ENCODE measurements around the gene PLA2G4E. TPM values are rescaled to one million over a fixed set of nuclear protein-coding genes. Genes with fewer than 3 reads are reported as not detected.
A peak's percentile ranks its signal among the peaks of the same experiment; 100 is the strongest.

The PLA2G4E gene
- total RNA-seq, 4 donors from 2014 or later: not detected

GRCh38 chr15:41971895-41972252 is 49.0 kb downstream of the PLA2G4E start:
- 1% methylated on average over 8 to 25 of the region's 46 CpGs for WGBS, 2 donors
- Histone ChIP-seq H3K27ac (peak overlapping the region; percentile 87 to 93 (median 90)), H3K4me1 (peaks cover 0 to 52% (median 20%) of the 10 kb centered on the region in 4 donors), H3K27me3 (no peaks in the 10 kb centered on the region), H3K4me3 (peak overlapping the region; percentile 70 to 97 (median 92)), H3K9me3 (no peaks in the 10 kb centered on the region), H3K36me3 (no peaks in the 10 kb centered on the region)
- no peak for DNase-seq (ENCODE audit: low spot score in 2 of 2)
- TF ChIP-seq CTCF (IDR thresholded peaks at IDR 0.05) (no peak), EP300 (IDR thresholded peaks at IDR 0.05) (no peak), POLR2A (IDR thresholded peaks at IDR 0.05) (no peak)

GRCh38 chr15:41971089-41971894 is 49.5 kb downstream of the PLA2G4E start:
- peaks cover 0 to 57% (median 20%) of the 10 kb centered on the region in 4 donors for H3K4me1 ChIP-seq
- H3K27ac ChIP-seq: peak overlapping the region; percentile 87 to 93 (median 90)
- H3K9me3 ChIP-seq: no peaks in the 10 kb centered on the region
- no peaks in the 10 kb centered on the region for H3K36me3 ChIP-seq
- TF ChIP-seq CTCF (IDR thresholded peaks at IDR 0.05): no peak
- no peak for TF ChIP-seq POLR2A (IDR thresholded peaks at IDR 0.05)
- TF ChIP-seq EP300 (IDR thresholded peaks at IDR 0.05): peak in 1 of 2 donors; percentile 43
- 8 to 10% methylated on average over 16 of the region's 16 CpGs for WGBS, 2 donors
- DNase-seq (ENCODE audit: low spot score in 2 of 2): peak in 1 of 2 donors; percentile 43
- H3K27me3 ChIP-seq: no peaks in the 10 kb centered on the region
- peak overlapping the region; percentile 70 to 97 (median 92) for H3K4me3 ChIP-seq

GRCh38 chr15:41970456-41970855 is 50.4 kb downstream of the PLA2G4E start:
- Histone ChIP-seq H3K27me3 (no peaks in the 10 kb centered on the region), H3K36me3 (no peaks in the 10 kb centered on the region), H3K4me1 (peaks cover 0 to 66% (median 22%) of the 10 kb centered on the region in 4 donors), H3K9me3 (no peaks in the 10 kb centered on the region), H3K27ac (peak overlapping the region in 3 of 4 donors; percentile 29 to 93 (median 89)), H3K4me3 (peak overlapping the region in 1 of 4 donors; percentile 70)
- 82 to 84% methylated on average over 1 of the region's 1 CpG for WGBS, 2 donors
- TF ChIP-seq POLR2A (IDR thresholded peaks at IDR 0.05): no peak
- no peak for TF ChIP-seq EP300 (IDR thresholded peaks at IDR 0.05)
- TF ChIP-seq CTCF (IDR thresholded peaks at IDR 0.05): no peak
- no peak for DNase-seq (ENCODE audit: low spot score in 2 of 2)

GRCh38 chr15:41969851-41970431 is 50.9 kb downstream of the PLA2G4E start:
- Histone ChIP-seq H3K4me1 (peaks cover 0 to 68% (median 22%) of the 10 kb centered on the region in 4 donors), H3K36me3 (no peaks in the 10 kb centered on the region), H3K27ac (peak overlapping the region in 3 of 4 donors; percentile 29 to 93 (median 89)), H3K27me3 (no peaks in the 10 kb centered on the region), H3K9me3 (no peaks in the 10 kb centered on the region), H3K4me3 (peak overlapping the region in 1 of 4 donors; percentile 70)
- TF ChIP-seq EP300 (IDR thresholded peaks at IDR 0.05): no peak
- TF ChIP-seq CTCF (IDR thresholded peaks at IDR 0.05): no peak
- no peak for TF ChIP-seq POLR2A (IDR thresholded peaks at IDR 0.05)
- no peak for DNase-seq (ENCODE audit: low spot score in 2 of 2)
- whole genome bisulfite sequencing, 2 donors: 63 to 85% methylated on average over 3 of the region's 3 CpGs

- H3K36me3 ChIP-seq: no peaks in the 10 kb centered on the region
- DNase-seq (ENCODE audit: low spot score in 2 of 2): no peak
- H3K27me3 ChIP-seq: no peaks in the 10 kb centered on the region
- peak overlapping the region in 2 of 4 donors; percentile 67 to 93 for H3K27ac ChIP-seq
- H3K4me1 ChIP-seq: peaks cover 0 to 68% (median 22%) of the 10 kb centered on the region in 4 donors
- WGBS, 2 donors: 66 to 70% methylated on average over 4 of the region's 4 CpGs
- H3K4me3 ChIP-seq: no peak overlapping the region
- no peaks in the 10 kb centered on the region for H3K9me3 ChIP-seq
- TF ChIP-seq EP300 (IDR thresholded peaks at IDR 0.05): no peak
- TF ChIP-seq POLR2A (IDR thresholded peaks at IDR 0.05): no peak
- no peak for TF ChIP-seq CTCF (IDR thresholded peaks at IDR 0.05)
Observed at GRCh38 chr15:41968701-41969100, 52.1 kb downstream of the PLA2G4E start.
